ENCODE measurements around the gene USP17L30. TPM values are rescaled to one million over a fixed set of nuclear protein-coding genes. Genes with fewer than 3 reads are reported as not detected.
"Not testable (repeated sequence)": the region's sequence is repeated elsewhere in the genome, so short reads cannot be mapped to it uniquely, and the experiment has no call there.

Gene USP17L30
- polyA plus RNA-seq, 1 donor (not counting 4 experiments of a cell fraction or from before 2014, with no cell fraction given) = not detected

DNA sequence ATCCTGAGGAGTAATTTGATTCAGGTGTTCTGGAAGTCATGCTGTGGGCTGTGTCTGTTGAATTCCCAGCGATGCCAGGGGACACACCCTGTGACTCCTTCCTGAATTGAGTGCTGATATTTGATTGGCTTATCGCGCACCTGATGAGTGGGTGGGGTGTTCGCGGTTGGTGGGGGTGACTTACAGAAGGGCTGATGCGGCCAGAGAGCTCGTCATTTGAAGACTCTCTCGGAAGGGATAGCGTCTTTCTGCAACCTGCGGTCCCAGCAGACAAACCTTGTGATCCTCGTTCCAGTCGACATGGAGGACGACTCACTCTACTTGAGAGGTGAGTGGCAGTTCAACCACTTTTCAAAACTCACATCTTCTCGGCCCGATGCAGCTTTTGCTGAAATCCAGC, 23.8 kb upstream of the USP17L30 start, which contains the start of gene USP17L5:
Gene USP17L5 (plus strand): TSS at position 301 of the 400 bp plus-strand sequence. CDS start 0 bp downstream, at position 301.
- H4K20me1 ChIP-seq (ENCODE audit: control insufficient read depth, extremely low read depth, insufficient read depth, low read length); H3K27me3 ChIP-seq (ENCODE audit: control insufficient read depth, extremely low read depth, insufficient read depth, low read length); H2AFZ ChIP-seq (ENCODE audit: control insufficient read depth, low read length); FAIRE-seq; H3K4me1 ChIP-seq (ENCODE audit: control insufficient read depth, extremely low read depth, insufficient read depth, low read length); H3K36me3 ChIP-seq (ENCODE audit: control insufficient read depth in 2 of 2, extremely low read depth in 1 of 2, insufficient read depth in 2 of 2, low read length in 2 of 2); H3K4me3 ChIP-seq (ENCODE audit: control insufficient read depth in 2 of 3, extremely low read depth in 1 of 3, insufficient read depth in 2 of 3, low read depth in 1 of 3, low read length in 3 of 3); dilution Hi-C loops (cut with MboI; ENCODE audit: extremely low pct_ligation_motif_present, low sequenced_read_pairs); H3K9me1 ChIP-seq (ENCODE audit: control insufficient read depth, extremely low read depth, insufficient read depth, low read length); H3K27ac ChIP-seq (ENCODE audit: control insufficient read depth, insufficient read depth, low read length); H3K4me2 ChIP-seq (ENCODE audit: control insufficient read depth, extremely low read depth, insufficient read depth, low read depth, low read length); H3K9me3 ChIP-seq (ENCODE audit: control insufficient read depth, low read depth, low read length); H3K9ac ChIP-seq (ENCODE audit: control insufficient read depth, extremely low read depth, insufficient read depth, low read length); DNase-seq (ENCODE audit: low read depth, low spot score); H3K79me2 ChIP-seq (ENCODE audit: control insufficient read depth, insufficient read depth, low read length): not testable (repeated sequence)

DNA sequence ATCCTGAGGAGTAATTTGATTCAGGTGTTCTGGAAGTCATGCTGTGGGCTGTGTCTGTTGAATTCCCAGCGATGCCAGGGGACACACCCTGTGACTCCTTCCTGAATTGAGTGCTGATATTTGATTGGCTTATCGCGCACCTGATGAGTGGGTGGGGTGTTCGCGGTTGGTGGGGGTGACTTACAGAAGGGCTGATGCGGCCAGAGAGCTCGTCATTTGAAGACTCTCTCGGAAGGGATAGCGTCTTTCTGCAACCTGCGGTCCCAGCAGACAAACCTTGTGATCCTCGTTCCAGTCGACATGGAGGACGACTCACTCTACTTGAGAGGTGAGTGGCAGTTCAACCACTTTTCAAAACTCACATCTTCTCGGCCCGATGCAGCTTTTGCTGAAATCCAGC, 19.1 kb upstream of the USP17L30 start, which contains the start of gene USP17L27:
Gene USP17L27 (plus strand): TSS at position 301 of the 400 bp plus-strand sequence. CDS start 0 bp downstream, at position 301.
- H2AFZ ChIP-seq (ENCODE audit: control insufficient read depth, low read length); dilution Hi-C loops (cut with MboI; ENCODE audit: extremely low pct_ligation_motif_present, low sequenced_read_pairs); DNase-seq (ENCODE audit: low read depth, low spot score); FAIRE-seq; H3K79me2 ChIP-seq (ENCODE audit: control insufficient read depth, insufficient read depth, low read length); H4K20me1 ChIP-seq (ENCODE audit: control insufficient read depth, extremely low read depth, insufficient read depth, low read length); H3K9me3 ChIP-seq (ENCODE audit: control insufficient read depth, low read depth, low read length); H3K9me1 ChIP-seq (ENCODE audit: control insufficient read depth, extremely low read depth, insufficient read depth, low read length); H3K4me1 ChIP-seq (ENCODE audit: control insufficient read depth, extremely low read depth, insufficient read depth, low read length); H3K27ac ChIP-seq (ENCODE audit: control insufficient read depth, insufficient read depth, low read length); H3K9ac ChIP-seq (ENCODE audit: control insufficient read depth, extremely low read depth, insufficient read depth, low read length); H3K27me3 ChIP-seq (ENCODE audit: control insufficient read depth, extremely low read depth, insufficient read depth, low read length); H3K36me3 ChIP-seq (ENCODE audit: control insufficient read depth in 2 of 2, extremely low read depth in 1 of 2, insufficient read depth in 2 of 2, low read length in 2 of 2); H3K4me3 ChIP-seq (ENCODE audit: control insufficient read depth in 2 of 3, extremely low read depth in 1 of 3, insufficient read depth in 2 of 3, low read depth in 1 of 3, low read length in 3 of 3); H3K4me2 ChIP-seq (ENCODE audit: control insufficient read depth, extremely low read depth, insufficient read depth, low read depth, low read length): not testable (repeated sequence)

GRCh38 chr4:9348593-9348992, 14.3 kb upstream of the USP17L30 start, which contains the start of gene USP17L28:
Gene USP17L28, plus strand, starts transcription at chr4:9348893. Its CDS starts 0 bp downstream, at chr4:9348893.
- H3K27me3 ChIP-seq (ENCODE audit: control insufficient read depth, extremely low read depth, insufficient read depth, low read length); H3K79me2 ChIP-seq (ENCODE audit: control insufficient read depth, insufficient read depth, low read length); H3K9me1 ChIP-seq (ENCODE audit: control insufficient read depth, extremely low read depth, insufficient read depth, low read length); FAIRE-seq; dilution Hi-C loops (cut with MboI; ENCODE audit: extremely low pct_ligation_motif_present, low sequenced_read_pairs); DNase-seq (ENCODE audit: low read depth, low spot score); H2AFZ ChIP-seq (ENCODE audit: control insufficient read depth, low read length); H3K4me3 ChIP-seq (ENCODE audit: control insufficient read depth in 2 of 3, extremely low read depth in 1 of 3, insufficient read depth in 2 of 3, low read depth in 1 of 3, low read length in 3 of 3); H3K36me3 ChIP-seq (ENCODE audit: control insufficient read depth in 2 of 2, extremely low read depth in 1 of 2, insufficient read depth in 2 of 2, low read length in 2 of 2); H3K9me3 ChIP-seq (ENCODE audit: control insufficient read depth, low read depth, low read length); H4K20me1 ChIP-seq (ENCODE audit: control insufficient read depth, extremely low read depth, insufficient read depth, low read length); H3K4me1 ChIP-seq (ENCODE audit: control insufficient read depth, extremely low read depth, insufficient read depth, low read length); H3K27ac ChIP-seq (ENCODE audit: control insufficient read depth, insufficient read depth, low read length); H3K9ac ChIP-seq (ENCODE audit: control insufficient read depth, extremely low read depth, insufficient read depth, low read length); H3K4me2 ChIP-seq (ENCODE audit: control insufficient read depth, extremely low read depth, insufficient read depth, low read depth, low read length): not testable (repeated sequence)

- H3K4me3 ChIP-seq (ENCODE audit: control insufficient read depth in 2 of 3, extremely low read depth in 1 of 3, insufficient read depth in 2 of 3, low read depth in 1 of 3, low read length in 3 of 3); H3K4me1 ChIP-seq (ENCODE audit: control insufficient read depth, extremely low read depth, insufficient read depth, low read length); H3K9ac ChIP-seq (ENCODE audit: control insufficient read depth, extremely low read depth, insufficient read depth, low read length); FAIRE-seq; dilution Hi-C loops (cut with MboI; ENCODE audit: extremely low pct_ligation_motif_present, low sequenced_read_pairs); H3K4me2 ChIP-seq (ENCODE audit: control insufficient read depth, extremely low read depth, insufficient read depth, low read depth, low read length); DNase-seq (ENCODE audit: low read depth, low spot score); H3K27ac ChIP-seq (ENCODE audit: control insufficient read depth, insufficient read depth, low read length); H3K79me2 ChIP-seq (ENCODE audit: control insufficient read depth, insufficient read depth, low read length); H3K9me3 ChIP-seq (ENCODE audit: control insufficient read depth, low read depth, low read length); H4K20me1 ChIP-seq (ENCODE audit: control insufficient read depth, extremely low read depth, insufficient read depth, low read length); H3K36me3 ChIP-seq (ENCODE audit: control insufficient read depth in 2 of 2, extremely low read depth in 1 of 2, insufficient read depth in 2 of 2, low read length in 2 of 2); H2AFZ ChIP-seq (ENCODE audit: control insufficient read depth, low read length); H3K27me3 ChIP-seq (ENCODE audit: control insufficient read depth, extremely low read depth, insufficient read depth, low read length); H3K9me1 ChIP-seq (ENCODE audit: control insufficient read depth, extremely low read depth, insufficient read depth, low read length): not testable (repeated sequence)
Measured at GRCh38 chr4:9350866-9351265, 12.1 kb upstream of the USP17L30 start.

DNA sequence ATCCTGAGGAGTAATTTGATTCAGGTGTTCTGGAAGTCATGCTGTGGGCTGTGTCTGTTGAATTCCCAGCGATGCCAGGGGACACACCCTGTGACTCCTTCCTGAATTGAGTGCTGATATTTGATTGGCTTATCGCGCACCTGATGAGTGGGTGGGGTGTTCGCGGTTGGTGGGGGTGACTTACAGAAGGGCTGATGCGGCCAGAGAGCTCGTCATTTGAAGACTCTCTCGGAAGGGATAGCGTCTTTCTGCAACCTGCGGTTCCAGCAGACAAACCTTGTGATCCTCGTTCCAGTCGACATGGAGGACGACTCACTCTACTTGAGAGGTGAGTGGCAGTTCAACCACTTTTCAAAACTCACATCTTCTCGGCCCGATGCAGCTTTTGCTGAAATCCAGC, 9.6 kb upstream of the USP17L30 start, which contains the start of gene USP17L29:
Gene USP17L29 (plus strand): TSS at position 301 of the 400 bp plus-strand sequence. CDS start 0 bp downstream, at position 301.
- H3K4me2 ChIP-seq (ENCODE audit: control insufficient read depth, extremely low read depth, insufficient read depth, low read depth, low read length); H3K27me3 ChIP-seq (ENCODE audit: control insufficient read depth, extremely low read depth, insufficient read depth, low read length); H3K4me3 ChIP-seq (ENCODE audit: control insufficient read depth in 2 of 3, extremely low read depth in 1 of 3, insufficient read depth in 2 of 3, low read depth in 1 of 3, low read length in 3 of 3); H3K9ac ChIP-seq (ENCODE audit: control insufficient read depth, extremely low read depth, insufficient read depth, low read length); H3K79me2 ChIP-seq (ENCODE audit: control insufficient read depth, insufficient read depth, low read length); H4K20me1 ChIP-seq (ENCODE audit: control insufficient read depth, extremely low read depth, insufficient read depth, low read length); H3K4me1 ChIP-seq (ENCODE audit: control insufficient read depth, extremely low read depth, insufficient read depth, low read length); H3K36me3 ChIP-seq (ENCODE audit: control insufficient read depth in 2 of 2, extremely low read depth in 1 of 2, insufficient read depth in 2 of 2, low read length in 2 of 2); H3K27ac ChIP-seq (ENCODE audit: control insufficient read depth, insufficient read depth, low read length); H3K9me3 ChIP-seq (ENCODE audit: control insufficient read depth, low read depth, low read length); FAIRE-seq; H3K9me1 ChIP-seq (ENCODE audit: control insufficient read depth, extremely low read depth, insufficient read depth, low read length); H2AFZ ChIP-seq (ENCODE audit: control insufficient read depth, low read length); DNase-seq (ENCODE audit: low read depth, low spot score); dilution Hi-C loops (cut with MboI; ENCODE audit: extremely low pct_ligation_motif_present, low sequenced_read_pairs): not testable (repeated sequence)

All from keratinocyte (primary cell).